ENCODE measurements around the gene EPHA3. TPM values are rescaled to one million over a fixed set of nuclear protein-coding genes. Genes with fewer than 3 reads are reported as not detected.

Gene EPHA3
- total and polyA plus RNA-seq, 9 of the 15 experiments (the other 6 are each of a cell fraction or from before 2014, with no cell fraction given) = not detected

DNA sequence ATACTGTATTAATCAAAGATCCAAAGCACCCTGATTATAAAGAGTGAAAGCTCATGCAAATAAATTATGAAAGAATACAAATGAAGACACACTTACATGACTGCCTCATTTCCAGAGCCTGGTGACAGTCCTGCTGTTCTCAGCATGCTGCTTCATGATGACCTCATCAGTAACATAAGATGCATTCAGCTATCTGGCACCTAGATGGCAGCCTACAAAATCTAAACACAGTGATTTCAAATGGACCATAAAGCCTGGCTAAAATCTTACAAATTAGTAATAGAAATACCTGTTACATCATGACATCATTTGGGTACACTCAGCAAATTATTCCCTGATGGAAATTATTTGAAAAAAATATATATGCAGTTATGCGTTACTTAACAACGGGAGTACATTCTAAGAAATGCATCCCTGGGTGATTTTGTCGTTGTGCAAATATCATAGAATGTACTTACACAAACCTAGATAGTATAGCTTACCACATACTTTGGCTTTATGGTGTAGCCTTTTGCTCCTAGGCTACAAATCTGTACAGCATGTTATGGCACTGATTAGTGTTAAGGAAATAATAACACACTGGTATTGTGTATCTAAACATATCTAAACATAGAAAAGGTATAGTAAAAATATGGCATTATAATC, 207.2 kb downstream of the EPHA3 start:
- H4K20me1 ChIP-seq (replicated peaks; ENCODE audit: control insufficient read depth, insufficient read depth, low read length) = no peaks in the 10 kb centered on the region
- intact Hi-C loops (cut with micrococcal nuclease) (no loop called here), in situ Hi-C loops (cut with MboI) (no loop called here)
- ChIA-PET CTCF (ENCODE audit: low intra/inter-chr PET ratio) (no interaction called here), POLR2A (no interaction called here)
- no peak overlapping the region for H3K27ac ChIP-seq (ENCODE audit: extremely low read depth, low read depth, low read length)
- H3K9ac ChIP-seq (ENCODE audit: insufficient read depth in 1 of 2, low read depth in 2 of 2, low read length in 2 of 2) = no peak overlapping the region
- H3K4me3 ChIP-seq = no peak overlapping the region
- H3K4me1 ChIP-seq (replicated peaks in 1 of 2; ENCODE audit: control insufficient read depth in 2 of 2, insufficient read depth in 2 of 2, low read length in 2 of 2) = no peaks in the 10 kb centered on the region
- H3K36me3 ChIP-seq (ENCODE audit: control insufficient read depth, insufficient read depth, low read length) = no peaks in the 10 kb centered on the region
- no peaks in the 10 kb centered on the region for H3K79me2 ChIP-seq (ENCODE audit: control insufficient read depth, insufficient read depth, low read length)
- DNase-seq (ENCODE audit: extremely low read depth in 1 of 4, low spot score in 3 of 4) (no peak), FAIRE-seq (no peak), ATAC-seq (no peak)
- H3K27me3 ChIP-seq (ENCODE audit: control insufficient read depth in 2 of 2, insufficient read depth in 2 of 2, low read length in 2 of 2) = no peaks in the 10 kb centered on the region
- no peak overlapping the region for H2AFZ ChIP-seq (ENCODE audit: low read depth, low read length)
- no peak overlapping the region for H3K4me2 ChIP-seq (ENCODE audit: insufficient read depth, low read length)
- 7% methylated on average over 3 of the region's 3 CpGs for WGBS (ENCODE audit: insufficient coverage, low coverage, missing lambda C conversion rate)
- H3K9me1 ChIP-seq (ENCODE audit: control insufficient read depth, insufficient read depth, low read length) = no peaks in the 10 kb centered on the region
- H3K9me3 ChIP-seq (replicated peaks; ENCODE audit: control insufficient read depth, insufficient read depth, low read depth, low read length) = no peaks in the 10 kb centered on the region
- no TSS peak for BruUV-seq (replicated peaks)
- TF ChIP-seq CEBPG (CRISPR knock-in tag; IDR thresholded peaks at IDR 0.05) (no peak), CEBPG (tag; conservative IDR thresholded peaks at IDR 0.05 in 1 of 2, IDR thresholded peaks at IDR 0.05 in 1 of 2) (no peak), ZNF436 (CRISPR knock-in tag; IDR thresholded peaks at IDR 0.05) (no peak), MECOM (CRISPR knock-in tag; IDR thresholded peaks at IDR 0.05) (no peak), CEBPB (tag; IDR thresholded peaks at IDR 0.05) (no peak), PRMT5 (CRISPR knock-in tag; IDR thresholded peaks at IDR 0.05) (no peak), MCM7 (IDR thresholded peaks at IDR 0.05) (no peak), ESRRA (IDR thresholded peaks at IDR 0.05; ENCODE audit: borderline replicate concordance, low read depth) (no peak), NFYB (IDR thresholded peaks at IDR 0.05; ENCODE audit: extremely low read depth, insufficient read length) (no peak), HNRNPL (IDR thresholded peaks at IDR 0.05; ENCODE audit: low read depth, low read length) (no peak), SRSF9 (IDR thresholded peaks at IDR 0.05; ENCODE audit: borderline replicate concordance, low read depth, low read length) (no peak)
- TF ChIP-seq, protein P1, sequence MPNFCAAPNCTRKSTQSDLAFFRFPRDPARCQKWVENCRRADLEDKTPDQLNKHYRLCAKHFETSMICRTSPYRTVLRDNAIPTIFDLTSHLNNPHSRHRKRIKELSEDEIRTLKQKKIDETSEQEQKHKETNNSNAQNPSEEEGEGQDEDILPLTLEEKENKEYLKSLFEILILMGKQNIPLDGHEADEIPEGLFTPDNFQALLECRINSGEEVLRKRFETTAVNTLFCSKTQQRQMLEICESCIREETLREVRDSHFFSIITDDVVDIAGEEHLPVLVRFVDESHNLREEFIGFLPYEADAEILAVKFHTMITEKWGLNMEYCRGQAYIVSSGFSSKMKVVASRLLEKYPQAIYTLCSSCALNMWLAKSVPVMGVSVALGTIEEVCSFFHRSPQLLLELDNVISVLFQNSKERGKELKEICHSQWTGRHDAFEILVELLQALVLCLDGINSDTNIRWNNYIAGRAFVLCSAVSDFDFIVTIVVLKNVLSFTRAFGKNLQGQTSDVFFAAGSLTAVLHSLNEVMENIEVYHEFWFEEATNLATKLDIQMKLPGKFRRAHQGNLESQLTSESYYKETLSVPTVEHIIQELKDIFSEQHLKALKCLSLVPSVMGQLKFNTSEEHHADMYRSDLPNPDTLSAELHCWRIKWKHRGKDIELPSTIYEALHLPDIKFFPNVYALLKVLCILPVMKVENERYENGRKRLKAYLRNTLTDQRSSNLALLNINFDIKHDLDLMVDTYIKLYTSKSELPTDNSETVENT (CRISPR knock-in tag; IDR thresholded peaks at IDR 0.05) = no peak
- TF ChIP-seq, protein P2, sequence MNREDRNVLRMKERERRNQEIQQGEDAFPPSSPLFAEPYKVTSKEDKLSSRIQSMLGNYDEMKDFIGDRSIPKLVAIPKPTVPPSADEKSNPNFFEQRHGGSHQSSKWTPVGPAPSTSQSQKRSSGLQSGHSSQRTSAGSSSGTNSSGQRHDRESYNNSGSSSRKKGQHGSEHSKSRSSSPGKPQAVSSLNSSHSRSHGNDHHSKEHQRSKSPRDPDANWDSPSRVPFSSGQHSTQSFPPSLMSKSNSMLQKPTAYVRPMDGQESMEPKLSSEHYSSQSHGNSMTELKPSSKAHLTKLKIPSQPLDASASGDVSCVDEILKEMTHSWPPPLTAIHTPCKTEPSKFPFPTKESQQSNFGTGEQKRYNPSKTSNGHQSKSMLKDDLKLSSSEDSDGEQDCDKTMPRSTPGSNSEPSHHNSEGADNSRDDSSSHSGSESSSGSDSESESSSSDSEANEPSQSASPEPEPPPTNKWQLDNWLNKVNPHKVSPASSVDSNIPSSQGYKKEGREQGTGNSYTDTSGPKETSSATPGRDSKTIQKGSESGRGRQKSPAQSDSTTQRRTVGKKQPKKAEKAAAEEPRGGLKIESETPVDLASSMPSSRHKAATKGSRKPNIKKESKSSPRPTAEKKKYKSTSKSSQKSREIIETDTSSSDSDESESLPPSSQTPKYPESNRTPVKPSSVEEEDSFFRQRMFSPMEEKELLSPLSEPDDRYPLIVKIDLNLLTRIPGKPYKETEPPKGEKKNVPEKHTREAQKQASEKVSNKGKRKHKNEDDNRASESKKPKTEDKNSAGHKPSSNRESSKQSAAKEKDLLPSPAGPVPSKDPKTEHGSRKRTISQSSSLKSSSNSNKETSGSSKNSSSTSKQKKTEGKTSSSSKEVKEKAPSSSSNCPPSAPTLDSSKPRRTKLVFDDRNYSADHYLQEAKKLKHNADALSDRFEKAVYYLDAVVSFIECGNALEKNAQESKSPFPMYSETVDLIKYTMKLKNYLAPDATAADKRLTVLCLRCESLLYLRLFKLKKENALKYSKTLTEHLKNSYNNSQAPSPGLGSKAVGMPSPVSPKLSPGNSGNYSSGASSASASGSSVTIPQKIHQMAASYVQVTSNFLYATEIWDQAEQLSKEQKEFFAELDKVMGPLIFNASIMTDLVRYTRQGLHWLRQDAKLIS (CRISPR knock-in tag; IDR thresholded peaks at IDR 0.05) = no peak

Data from K562 (cell line).